ENCODE measurements around the gene ATP6V1D. TPM values are rescaled to one million over a fixed set of nuclear protein-coding genes. Genes with fewer than 3 reads are reported as not detected.

Gene ATP6V1D
- total RNA-seq, 1 experiment from 2014 or later, result 74.1 TPM

GRCh38 chr14:67389811-67390534, 30.4 kb upstream of the ATP6V1D start:
- Mint-ChIP-seq H3K4me1 (ENCODE audit: insufficient read depth, unreplicated experiment) (no peaks in the 10 kb centered on the region), H3K4me3 (ENCODE audit: unreplicated experiment) (no peak overlapping the region), H3K36me3 (ENCODE audit: insufficient read depth, unreplicated experiment) (peaks cover 29% of the 10 kb centered on the region), H3K27ac (ENCODE audit: low read depth, unreplicated experiment) (no peak overlapping the region), H3K27me3 (ENCODE audit: insufficient read depth, unreplicated experiment) (no peaks in the 10 kb centered on the region), H3K9me3 (ENCODE audit: unreplicated experiment) (no peaks in the 10 kb centered on the region)
- BruUV-seq (replicated peaks), result no TSS peak
- POLR2A ChIA-PET, result interaction anchor here (0.6 to 1.6 kb wide), 2 partner anchors 30 to 465 kb away, joined by 3 to 4 read pairs; partner anchors contain the start of genes ATP6V1D and EIF2S1
- no peak for DNase-seq (ENCODE audit: unreplicated experiment)
- CTCF ChIA-PET, result no interaction called here
- no peak for TF ChIP-seq CTCF (IDR thresholded peaks at IDR 0.05; ENCODE audit: unreplicated experiment)
- intact Hi-C loops (cut with micrococcal nuclease), result no loop called here

GRCh38 chr14:67389275-67389674, 29.7 kb upstream of the ATP6V1D start:
- Mint-ChIP-seq H3K27me3 (ENCODE audit: insufficient read depth, unreplicated experiment) (no peaks in the 10 kb centered on the region), H3K27ac (ENCODE audit: low read depth, unreplicated experiment) (no peak overlapping the region), H3K4me1 (ENCODE audit: insufficient read depth, unreplicated experiment) (no peaks in the 10 kb centered on the region), H3K9me3 (ENCODE audit: unreplicated experiment) (no peaks in the 10 kb centered on the region), H3K36me3 (ENCODE audit: insufficient read depth, unreplicated experiment) (peaks cover 36% of the 10 kb centered on the region), H3K4me3 (ENCODE audit: unreplicated experiment) (no peak overlapping the region)
- TF ChIP-seq CTCF (IDR thresholded peaks at IDR 0.05; ENCODE audit: unreplicated experiment), result no peak
- BruUV-seq (replicated peaks), result no TSS peak
- ChIA-PET POLR2A (no interaction called here), CTCF (interaction anchor here (0.6 kb wide), 1 partner anchor 26 kb away, joined by 3 read pairs; no protein-coding TSS in a partner anchor)
- intact Hi-C loops (cut with micrococcal nuclease), result no loop called here
- DNase-seq (ENCODE audit: unreplicated experiment), result no peak

GRCh38 chr14:67387195-67387594, 27.6 kb upstream of the ATP6V1D start:
- Mint-ChIP-seq H3K27ac (ENCODE audit: low read depth, unreplicated experiment) (no peak overlapping the region), H3K9me3 (ENCODE audit: unreplicated experiment) (no peaks in the 10 kb centered on the region), H3K27me3 (ENCODE audit: insufficient read depth, unreplicated experiment) (no peaks in the 10 kb centered on the region), H3K36me3 (ENCODE audit: insufficient read depth, unreplicated experiment) (peaks cover 57% of the 10 kb centered on the region), H3K4me1 (ENCODE audit: insufficient read depth, unreplicated experiment) (no peaks in the 10 kb centered on the region), H3K4me3 (ENCODE audit: unreplicated experiment) (no peak overlapping the region)
- ChIA-PET CTCF (interaction anchor here (0.5 to 1.0 kb wide), 5 partner anchors 9 to 316 kb away, joined by 3 to 5 read pairs (median 3); no protein-coding TSS in a partner anchor), POLR2A (interaction anchor here (1.0 to 1.6 kb wide), 3 partner anchors 15 to 26 kb away, joined by 3 to 9 read pairs (median 3); partner anchors contain the start of gene PLEK2)
- BruUV-seq (replicated peaks), result no TSS peak
- DNase-seq (ENCODE audit: unreplicated experiment), result no peak
- intact Hi-C loops (cut with micrococcal nuclease), result no loop called here
- no peak for TF ChIP-seq CTCF (IDR thresholded peaks at IDR 0.05; ENCODE audit: unreplicated experiment)

- no peaks in the 10 kb centered on the region for H3K4me1 Mint-ChIP-seq (ENCODE audit: insufficient read depth, unreplicated experiment)
- no peak overlapping the region for H3K4me3 Mint-ChIP-seq (ENCODE audit: unreplicated experiment)
- intact Hi-C loops (cut with micrococcal nuclease), result no loop called here
- no peaks in the 10 kb centered on the region for H3K27me3 Mint-ChIP-seq (ENCODE audit: insufficient read depth, unreplicated experiment)
- CTCF ChIA-PET, result interaction anchor here (0.6 to 1.5 kb wide), 3 partner anchors 68 to 319 kb away, joined by 3 to 5 read pairs (median 3); no protein-coding TSS in a partner anchor
- no TSS peak for BruUV-seq (replicated peaks)
- no peak for TF ChIP-seq CTCF (IDR thresholded peaks at IDR 0.05; ENCODE audit: unreplicated experiment)
- H3K9me3 Mint-ChIP-seq (ENCODE audit: unreplicated experiment), result no peaks in the 10 kb centered on the region
- DNase-seq (ENCODE audit: unreplicated experiment), result no peak
- peaks cover 65% of the 10 kb centered on the region for H3K36me3 Mint-ChIP-seq (ENCODE audit: insufficient read depth, unreplicated experiment)
- H3K27ac Mint-ChIP-seq (ENCODE audit: low read depth, unreplicated experiment), result peak overlapping the region; percentile 51
- POLR2A ChIA-PET, result interaction anchor here (2.0 to 2.1 kb wide), 2 partner anchors 17 to 26 kb away, joined by 7 read pairs; partner anchors contain the start of genes ATP6V1D and EIF2S1
Measured at GRCh38 chr14:67385618-67386017, 26.0 kb upstream of the ATP6V1D start.

All from MCF 10A (cell line).